ENCODE measurements around the gene GRM1.

GRM1 gene

GRCh38 chr6:146287691-146288369 is 259.0 kb downstream of the GRM1 start:
- no peak overlapping the region for H3K27ac ChIP-seq (ENCODE audit: extremely low read depth, low read depth, low read length)
- H3K9me3 ChIP-seq (ENCODE audit: control insufficient read depth, insufficient read depth, low read depth, low read length): no peaks in the 10 kb centered on the region
- H3K4me3 ChIP-seq (ENCODE audit: low read depth, low read length): no peak overlapping the region
- H3K4me1 ChIP-seq (ENCODE audit: control insufficient read depth, insufficient read depth, low read length): no peaks in the 10 kb centered on the region
- TF ChIP-seq SETDB1 (IDR thresholded peaks at IDR 0.05; ENCODE audit: insufficient read length, low read length) (peak; percentile 76), ZNF138 (tag by site-specific recombination; IDR thresholded peaks at IDR 0.05; ENCODE audit: borderline replicate concordance) (no peak)
- H3K36me3 ChIP-seq (ENCODE audit: control insufficient read depth in 2 of 2, insufficient read depth in 1 of 2, low read length in 2 of 2): no peaks in the 10 kb centered on the region
- POLR2A ChIA-PET: no interaction called here
- CTCF ChIA-PET: interaction anchor here (0.7 to 0.9 kb wide), 2 partner anchors 411 to 1925 kb away, joined by 3 read pairs; no protein-coding TSS in a partner anchor

GRCh38 chr6:146289816-146290588 is 261.1 kb downstream of the GRM1 start:
- TF ChIP-seq ZNF335 (tag by site-specific recombination; conservative IDR thresholded peaks at IDR 0.05) (peak; percentile 62), ZNF366 (tag by site-specific recombination; conservative IDR thresholded peaks at IDR 0.05) (peak; percentile 36), ZIC2 (tag by site-specific recombination; IDR thresholded peaks at IDR 0.05) (no peak), SETDB1 (IDR thresholded peaks at IDR 0.05; ENCODE audit: insufficient read length, low read length) (peak; percentile 72), PATZ1 (tag by site-specific recombination; IDR thresholded peaks at IDR 0.05) (no peak), ZBTB17 (tag by site-specific recombination; IDR thresholded peaks at IDR 0.05) (no peak), ZNF362 (tag by site-specific recombination; IDR thresholded peaks at IDR 0.05) (0 out of 2 replicates have a peak, but pooled peaks have one; percentile 28), ZFP69B (tag by site-specific recombination; IDR thresholded peaks at IDR 0.05) (no peak)

GRCh38 chr6:146290589-146290901 is 261.7 kb downstream of the GRM1 start:
- no peaks in the 10 kb centered on the region for H3K4me1 ChIP-seq (ENCODE audit: control insufficient read depth, insufficient read depth, low read length)
- POLR2A ChIA-PET: no interaction called here
- H3K4me3 ChIP-seq (ENCODE audit: low read depth, low read length): no peak overlapping the region
- H3K27ac ChIP-seq (ENCODE audit: extremely low read depth, low read depth, low read length): no peak overlapping the region
- no peaks in the 10 kb centered on the region for H3K36me3 ChIP-seq (ENCODE audit: control insufficient read depth in 2 of 2, insufficient read depth in 1 of 2, low read length in 2 of 2)
- TF ChIP-seq SETDB1 (IDR thresholded peaks at IDR 0.05; ENCODE audit: insufficient read length, low read length) (peak; percentile 34), ZNF362 (tag by site-specific recombination; IDR thresholded peaks at IDR 0.05) (0 out of 2 replicates have a peak, but pooled peaks have one; percentile 7), ZNF146 (tag by site-specific recombination; IDR thresholded peaks at IDR 0.05) (no peak), ZNF19 (tag by site-specific recombination; IDR thresholded peaks at IDR 0.05; ENCODE audit: low read depth) (no peak), ZBTB48 (tag by site-specific recombination; IDR thresholded peaks at IDR 0.05) (no peak), ZNF544 (tag by site-specific recombination; IDR thresholded peaks at IDR 0.05) (no peak), ZNF548 (tag by site-specific recombination; IDR thresholded peaks at IDR 0.05) (no peak)
- CTCF ChIA-PET: no interaction called here
- H3K9me3 ChIP-seq (ENCODE audit: control insufficient read depth, insufficient read depth, low read depth, low read length): no peaks in the 10 kb centered on the region

More at GRCh38 chr6:146289816-146290588, 261.1 kb downstream of the GRM1 start:
- Histone ChIP-seq H3K36me3 (ENCODE audit: control insufficient read depth in 2 of 2, insufficient read depth in 1 of 2, low read length in 2 of 2) (no peaks in the 10 kb centered on the region), H3K27ac (ENCODE audit: extremely low read depth, low read depth, low read length) (no peak overlapping the region), H3K4me1 (ENCODE audit: control insufficient read depth, insufficient read depth, low read length) (no peaks in the 10 kb centered on the region), H3K4me3 (ENCODE audit: low read depth, low read length) (no peak overlapping the region), H3K9me3 (ENCODE audit: control insufficient read depth, insufficient read depth, low read depth, low read length) (no peaks in the 10 kb centered on the region)
- ChIA-PET CTCF (interaction anchor here (0.5 to 0.6 kb wide), 2 partner anchors 14 to 101 kb away, joined by 3 read pairs; no protein-coding TSS in a partner anchor), POLR2A (no interaction called here)

All from HEK293 (cell line).